SK-N-SH treated with all-trans-retinoic acid at 6 μM for 48 hours (cell line): ENCODE measurements around the gene HMOX1.

Experiments used
- ISL1 ChIP-seq: fragments of 250-450 bp; sonication (Bioruptor Pico); IDR thresholded peaks from 2 replicates; pipeline ENCODE4 v2.1.2; 2022; ENCODE audit warnings: mild to moderate bottlenecking, moderate library complexity
- OSR1 ChIP-seq: fragments of 250-450 bp; sonication (Bioruptor Pico); IDR thresholded peaks from 2 replicates; pipeline ENCODE4 v1.8.0; 2022; ENCODE audit warnings: moderate library complexity, mild to moderate bottlenecking, inconsistent platforms
- POU6F1 ChIP-seq: fragments of 250-450 bp; sonication (Bioruptor Pico); IDR thresholded peaks from 2 replicates; pipeline ENCODE4 v1.8.0; 2021; ENCODE audit warnings: low read depth, mild to moderate bottlenecking, moderate library complexity, borderline replicate concordance
- ZFP30 ChIP-seq: fragments of 450-650 bp; formaldehyde crosslinking; IDR thresholded peaks from 2 replicates; pipeline ENCODE4 v1.5.0; 2022; ENCODE audit warnings: mild to moderate bottlenecking, moderate library complexity

- TF ChIP-seq POU6F1 (CRISPR knock-in tag) (no peak), ISL1 (no peak), ZFP30 (CRISPR knock-in tag) (no peak), OSR1 (no peak)
Observed at GRCh38 chr22:35353318-35353717, 27.6 kb upstream of the HMOX1 start.
